NB4 (cell line): ENCODE data around the gene NR6A1.

Experiments
- MYC ChIP-seq: IDR thresholded peaks from 2 replicates; pipeline ENCODE4 v1.6.1; 2011; ENCODE audit warnings: low read depth, low read length
- TF ChIP-seq, protein P1 (sequence below): IDR thresholded peaks from one replicate; pipeline ENCODE4 v1.5.1; 2012; ENCODE audit warnings: low read depth, low read length
- TF ChIP-seq, protein P2 (sequence below): IDR thresholded peaks from 2 replicates; pipeline ENCODE4 v1.6.1; 2011; ENCODE audit warnings: low read depth, low read length

DNA sequence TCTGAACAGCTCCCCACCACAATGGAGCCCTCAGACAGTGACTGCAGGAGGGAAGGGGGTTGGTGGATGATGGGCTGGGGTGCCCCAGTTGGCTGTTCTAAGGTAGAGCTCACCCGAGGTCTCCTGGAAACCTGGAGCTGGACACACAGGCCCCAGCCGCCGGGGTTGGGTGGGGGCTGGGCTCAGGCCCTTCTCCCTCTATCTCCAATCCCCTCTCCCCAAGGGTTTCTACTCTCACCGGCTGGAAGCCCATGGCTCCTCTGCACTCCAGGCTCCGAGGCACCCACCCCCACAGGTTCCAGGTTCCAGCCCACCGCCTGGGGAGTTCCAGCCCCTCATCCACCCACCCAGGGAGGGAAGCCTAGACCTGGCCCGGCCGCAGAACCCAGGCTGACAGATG is 264.7 kb downstream of the NR6A1 start:
- TF ChIP-seq, protein P1, sequence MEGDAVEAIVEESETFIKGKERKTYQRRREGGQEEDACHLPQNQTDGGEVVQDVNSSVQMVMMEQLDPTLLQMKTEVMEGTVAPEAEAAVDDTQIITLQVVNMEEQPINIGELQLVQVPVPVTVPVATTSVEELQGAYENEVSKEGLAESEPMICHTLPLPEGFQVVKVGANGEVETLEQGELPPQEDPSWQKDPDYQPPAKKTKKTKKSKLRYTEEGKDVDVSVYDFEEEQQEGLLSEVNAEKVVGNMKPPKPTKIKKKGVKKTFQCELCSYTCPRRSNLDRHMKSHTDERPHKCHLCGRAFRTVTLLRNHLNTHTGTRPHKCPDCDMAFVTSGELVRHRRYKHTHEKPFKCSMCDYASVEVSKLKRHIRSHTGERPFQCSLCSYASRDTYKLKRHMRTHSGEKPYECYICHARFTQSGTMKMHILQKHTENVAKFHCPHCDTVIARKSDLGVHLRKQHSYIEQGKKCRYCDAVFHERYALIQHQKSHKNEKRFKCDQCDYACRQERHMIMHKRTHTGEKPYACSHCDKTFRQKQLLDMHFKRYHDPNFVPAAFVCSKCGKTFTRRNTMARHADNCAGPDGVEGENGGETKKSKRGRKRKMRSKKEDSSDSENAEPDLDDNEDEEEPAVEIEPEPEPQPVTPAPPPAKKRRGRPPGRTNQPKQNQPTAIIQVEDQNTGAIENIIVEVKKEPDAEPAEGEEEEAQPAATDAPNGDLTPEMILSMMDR, result no peak
- no peak for TF ChIP-seq MYC
- TF ChIP-seq, protein P2, sequence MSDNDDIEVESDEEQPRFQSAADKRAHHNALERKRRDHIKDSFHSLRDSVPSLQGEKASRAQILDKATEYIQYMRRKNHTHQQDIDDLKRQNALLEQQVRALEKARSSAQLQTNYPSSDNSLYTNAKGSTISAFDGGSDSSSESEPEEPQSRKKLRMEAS, result no peak
